Uterus (tissue), 4 donors: ENCODE data around the gene TEX2. TPM values are rescaled to one million over a fixed set of nuclear protein-coding genes. Genes with fewer than 3 reads are reported as not detected.

Source experiments
- DNase-seq, 2 donors: peaks; one replicate each; pipeline ENCODE4 v3.0.0-alpha.2; 2019 to 2020
- H3K27ac ChIP-seq, 2 donors: fragments of 200-600 bp; sonication (generic); 1 replicate in 1 of 2; 2 replicates in 1 of 2; pipeline ENCODE4 v1.5.1; 2016 to 2018
- H3K27me3 ChIP-seq, 2 donors: fragments of 200-600 bp; sonication (generic); one replicate each; pipeline ENCODE4 v1.5.1; 2018 to 2019; ENCODE audit warnings: control low read depth in 1 of 2
- H3K36me3 ChIP-seq, 2 donors: fragments of 200-600 bp; sonication (generic); one replicate each; pipeline ENCODE4 v1.5.1; 2019; ENCODE audit warnings: control low read depth in 1 of 2
- H3K4me1 ChIP-seq, 2 donors: fragments of 200-600 bp; sonication (generic); one replicate each; pipeline ENCODE4 v1.5.1; 2018 to 2019; ENCODE audit warnings: control low read depth in 1 of 2
- H3K4me3 ChIP-seq, 2 donors: fragments of 200-600 bp; sonication (generic); 1 replicate in 1 of 2; 2 replicates in 1 of 2; pipeline ENCODE4 v1.5.1; 2018 to 2019; ENCODE audit warnings: mild to moderate bottlenecking in 1 of 2
- H3K9me3 ChIP-seq, 2 donors: fragments of 200-600 bp; sonication (generic); one replicate each; pipeline ENCODE4 v1.5.1; 2019; ENCODE audit warnings: control low read depth in 1 of 2
- CTCF ChIP-seq, 4 experiments: fragments of 200-600 bp in 2 of 4; fragments of 450-650 bp in 2 of 4; sonication (generic) in 2 of 4; IDR thresholded peaks; one replicate each; pipeline ENCODE4 v1.5.1; 2016 to 2019; ENCODE audit warnings: antibody characterized with exemption in 4 of 4, mild to moderate bottlenecking in 2 of 4, moderate library complexity in 1 of 4
- POLR2A ChIP-seq, 2 donors: fragments of 450-650 bp; IDR thresholded peaks; one replicate each; pipeline ENCODE4 v1.6.1; 2016; ENCODE audit warnings: antibody characterized with exemption in 2 of 2, mild to moderate bottlenecking in 1 of 2, moderate library complexity in 1 of 2
- intact Hi-C: fragments of 100-400 bp; cut with DNase I; formaldehyde crosslinking; loops from one replicate; pipeline ENCODE4 v1.15.1; 2023; ENCODE audit warnings: low total_unique reads
- total RNA-seq, 4 donors: library from RNA; depleted of rRNA in 3 of 4; stranded (reverse); fragments of >200 nt in 3 of 4; gene quantifications; one replicate each; pipeline versions ENCODE4 v1.1.0 to v1.2.4, GENCODE V29; 2014 to 2023
- donor health status: DM: yes; HTN: yes; CAD: no.

TEX2 gene
- total RNA-seq, 4 donors from 2014 or later = 23.8 to 43.4 (median 35.6) TPM

GRCh38 chr17:64205804-64206203 is 57.3 kb downstream of the TEX2 start:
- Histone ChIP-seq H3K36me3 (no peaks in the 10 kb centered on the region), H3K27ac (no peak overlapping the region), H3K9me3 (no peaks in the 10 kb centered on the region), H3K27me3 (no peaks in the 10 kb centered on the region), H3K4me1 (no peaks in the 10 kb centered on the region), H3K4me3 (no peak overlapping the region)
- no peak for DNase-seq
- no peak for TF ChIP-seq CTCF (IDR thresholded peaks at IDR 0.05)
- no peak for TF ChIP-seq POLR2A (IDR thresholded peaks at IDR 0.05)
- intact Hi-C loops = no loop called here

GRCh38 chr17:64203630-64204029 is 59.4 kb downstream of the TEX2 start:
- TF ChIP-seq CTCF (IDR thresholded peaks at IDR 0.05) (no peak), POLR2A (IDR thresholded peaks at IDR 0.05) (no peak)
- Histone ChIP-seq H3K27me3 (no peaks in the 10 kb centered on the region), H3K36me3 (no peaks in the 10 kb centered on the region), H3K27ac (no peak overlapping the region), H3K4me1 (no peaks in the 10 kb centered on the region), H3K4me3 (no peak overlapping the region), H3K9me3 (no peaks in the 10 kb centered on the region)
- DNase-seq = no peak
- intact Hi-C loops = no loop called here

- Histone ChIP-seq H3K36me3 (no peaks in the 10 kb centered on the region), H3K9me3 (no peaks in the 10 kb centered on the region), H3K4me1 (no peaks in the 10 kb centered on the region), H3K4me3 (no peak overlapping the region), H3K27ac (no peak overlapping the region), H3K27me3 (no peaks in the 10 kb centered on the region)
- DNase-seq = no peak
- intact Hi-C loops = no loop called here
- no peak for TF ChIP-seq POLR2A (IDR thresholded peaks at IDR 0.05)
These were observed 60.2 kb downstream of the TEX2 start for GRCh38 chr17:64202683-64203344.

- Histone ChIP-seq H3K9me3 (no peaks in the 10 kb centered on the region), H3K27ac (no peak overlapping the region), H3K4me1 (no peaks in the 10 kb centered on the region), H3K4me3 (no peak overlapping the region), H3K36me3 (no peaks in the 10 kb centered on the region), H3K27me3 (no peaks in the 10 kb centered on the region)
- DNase-seq = no peak
- intact Hi-C loops = no loop called here
- no peak for TF ChIP-seq POLR2A (IDR thresholded peaks at IDR 0.05)
- TF ChIP-seq CTCF (IDR thresholded peaks at IDR 0.05) = no peak
These were observed 62.7 kb downstream of the TEX2 start for GRCh38 chr17:64200080-64201032.

- intact Hi-C loops = no loop called here
- DNase-seq = no peak
- no peaks in the 10 kb centered on the region for H3K27me3 ChIP-seq
- no peaks in the 10 kb centered on the region for H3K9me3 ChIP-seq
- H3K36me3 ChIP-seq = no peaks in the 10 kb centered on the region
- H3K4me3 ChIP-seq = no peak overlapping the region
- no peak overlapping the region for H3K27ac ChIP-seq
- no peaks in the 10 kb centered on the region for H3K4me1 ChIP-seq
- TF ChIP-seq CTCF (IDR thresholded peaks at IDR 0.05) (no peak), POLR2A (IDR thresholded peaks at IDR 0.05) (no peak)
These were observed 64.5 kb downstream of the TEX2 start for GRCh38 chr17:64198331-64199090.
